Testis (tissue), 3 donors: ENCODE results near the gene TEAD1. TPM values are rescaled to one million over a fixed set of nuclear protein-coding genes. Genes with fewer than 3 reads are reported as not detected.

Experiments used
- DNase-seq: peaks from one replicate; pipeline ENCODE4 v3.0.0-alpha.2; 2019
- H3K27ac ChIP-seq, 2 donors: fragments of 200-600 bp; sonication (generic); one replicate each; pipeline ENCODE4 v1.5.1; 2019
- H3K27me3 ChIP-seq: fragments of 200-600 bp; sonication (generic); one replicate; pipeline ENCODE4 v1.5.1; 2019
- H3K36me3 ChIP-seq: fragments of 200-600 bp; sonication (generic); one replicate; pipeline ENCODE4 v1.5.1; 2017; ENCODE audit warnings: low read depth; ENCODE audit errors: missing control alignments
- H3K4me1 ChIP-seq: fragments of 200-600 bp; sonication (generic); one replicate; pipeline ENCODE4 v1.5.1; 2019
- H3K4me3 ChIP-seq, 2 donors: fragments of 200-600 bp; sonication (generic); one replicate each; pipeline ENCODE4 v1.5.1; 2017 to 2019
- H3K9me3 ChIP-seq: fragments of 200-600 bp; sonication (generic); one replicate; pipeline ENCODE4 v1.5.1; 2017
- CTCF ChIP-seq, 3 experiments: fragments of 450-650 bp in 2 of 3; fragments of 200-600 bp in 1 of 3; sonication (generic) in 1 of 3; IDR thresholded peaks; one replicate each; pipeline ENCODE4 v1.5.1; 2016 to 2019; ENCODE audit warnings: antibody characterized with exemption in 3 of 3, mild to moderate bottlenecking in 2 of 3, moderate library complexity in 1 of 3
- POLR2A ChIP-seq: fragments of 450-650 bp; IDR thresholded peaks from one replicate; pipeline ENCODE4 v1.6.1; 2017; ENCODE audit warnings: antibody characterized with exemption, mild to moderate bottlenecking, moderate library complexity
- WGBS, 2 donors: methylation state at CpG; one replicate each; pipeline ENCODE4 v1.1.5; 2018; 5-methylcytosine and 5-hydroxymethylcytosine counted together
- intact Hi-C: fragments of 100-400 bp; cut with DNase I; formaldehyde crosslinking; loops from one replicate; pipeline ENCODE4 v1.15.1; 2023; ENCODE audit warnings: low total_unique reads
- polyA plus RNA-seq: library from polyadenylated mRNA; stranded (reverse); fragments of 350-450 nt; fragmentation: Illumina TruSeq; extraction: RNeasy Lipid Tissue Mini Kit (QIAGEN cat#74804); gene quantifications from one replicate; pipeline ENCODE4 v1.2.3, GENCODE V29; 2014; ENCODE audit warnings: low read depth, low replicate concordance; ENCODE audit not compliant: insufficient read depth
- total RNA-seq, 2 donors: library from RNA; depleted of rRNA; stranded (reverse); fragments of >200 nt; gene quantifications; one replicate each; pipeline ENCODE4 v1.2.3, GENCODE V29; 2016

Gene TEAD1
- total and polyA plus RNA-seq, 3 donors from 2014 or later, result 24.6 to 78.1 (median 63.5) TPM

- intact Hi-C loops, result no loop called here
- no peak for TF ChIP-seq POLR2A
- no peak for TF ChIP-seq CTCF (IDR thresholded peaks at IDR 0.05)
- no peak overlapping the region for H3K27ac ChIP-seq
- 55 to 71% methylated on average over 3 of the region's 3 CpGs for WGBS, 2 donors
- H3K36me3 ChIP-seq, result no peaks in the 10 kb centered on the region
- H3K4me3 ChIP-seq, result no peak overlapping the region
- no peaks in the 10 kb centered on the region for H3K4me1 ChIP-seq
- no peaks in the 10 kb centered on the region for H3K9me3 ChIP-seq
- no peak for DNase-seq
- no peaks in the 10 kb centered on the region for H3K27me3 ChIP-seq
Measured at GRCh38 chr11:12761029-12761428, 86.8 kb downstream of the TEAD1 start.

GRCh38 chr11:12762278-12762677 is 88.1 kb downstream of the TEAD1 start:
- no peaks in the 10 kb centered on the region for H3K9me3 ChIP-seq
- no peak overlapping the region for H3K4me3 ChIP-seq
- WGBS, 2 donors, result 77 to 83% methylated on average over 5 of the region's 5 CpGs
- intact Hi-C loops, result no loop called here
- H3K36me3 ChIP-seq, result no peaks in the 10 kb centered on the region
- no peaks in the 10 kb centered on the region for H3K4me1 ChIP-seq
- H3K27me3 ChIP-seq, result no peaks in the 10 kb centered on the region
- TF ChIP-seq POLR2A, result no peak
- TF ChIP-seq CTCF (IDR thresholded peaks at IDR 0.05), result no peak
- no peak overlapping the region for H3K27ac ChIP-seq
- DNase-seq, result no peak

GRCh38 chr11:12762696-12763324 is 88.6 kb downstream of the TEAD1 start:
- Histone ChIP-seq H3K9me3 (no peaks in the 10 kb centered on the region), H3K4me1 (no peaks in the 10 kb centered on the region), H3K27ac (no peak overlapping the region), H3K4me3 (no peak overlapping the region), H3K36me3 (no peaks in the 10 kb centered on the region), H3K27me3 (no peaks in the 10 kb centered on the region)
- DNase-seq, result no peak
- intact Hi-C loops, result no loop called here
- TF ChIP-seq POLR2A (no peak), CTCF (IDR thresholded peaks at IDR 0.05) (no peak)
- 79 to 83% methylated on average over 4 of the region's 4 CpGs for WGBS, 2 donors

GRCh38 chr11:12764187-12764914 is 90.1 kb downstream of the TEAD1 start:
- H3K4me3 ChIP-seq, result no peak overlapping the region
- no peaks in the 10 kb centered on the region for H3K4me1 ChIP-seq
- H3K36me3 ChIP-seq, result no peaks in the 10 kb centered on the region
- no peaks in the 10 kb centered on the region for H3K9me3 ChIP-seq
- DNase-seq, result no peak
- no peak overlapping the region for H3K27ac ChIP-seq
- intact Hi-C loops, result no loop called here
- WGBS, 2 donors, result 88 to 93% methylated on average over 8 of the region's 8 CpGs
- TF ChIP-seq CTCF (IDR thresholded peaks at IDR 0.05) (no peak), POLR2A (no peak)
- H3K27me3 ChIP-seq, result no peaks in the 10 kb centered on the region
